NT2/D1 (cell line): ENCODE measurements around the gene ZMYND11.
A peak's percentile ranks its signal among the peaks of the same experiment; 100 is the strongest.

Source experiments
- DNase-seq: peaks from one replicate; pipeline ENCODE4 v3.0.0-alpha.2; 2011; ENCODE audit warnings: low read depth, low spot score
- H3K27me3 ChIP-seq: 2 replicates; pipeline ENCODE4 v1.6.0; 2011; ENCODE audit warnings: mild to moderate bottlenecking; ENCODE audit not compliant: insufficient read length, insufficient read depth
- H3K36me3 ChIP-seq: 2 replicates; pipeline ENCODE4 v1.6.1; 2011; ENCODE audit warnings: mild to moderate bottlenecking, low read length, mixed read lengths; ENCODE audit not compliant: insufficient read depth, insufficient read length
- H3K4me1 ChIP-seq: 2 replicates; pipeline ENCODE4 v1.5.1; 2011; ENCODE audit not compliant: insufficient read depth, insufficient read length
- H3K4me3 ChIP-seq: 2 replicates; pipeline ENCODE4 v1.5.1; 2011; ENCODE audit warnings: low read depth; ENCODE audit not compliant: insufficient read length
- H3K9ac ChIP-seq: 2 replicates; pipeline ENCODE4 v1.6.0; 2011; ENCODE audit warnings: low read depth; ENCODE audit not compliant: insufficient read length
- H3K9me3 ChIP-seq: 2 replicates; pipeline ENCODE4 v1.5.1; 2011; ENCODE audit warnings: mild to moderate bottlenecking, low read length; ENCODE audit not compliant: insufficient read depth
- SUZ12 ChIP-seq: IDR thresholded peaks from 2 replicates; pipeline ENCODE4 v1.6.1; 2011; ENCODE audit not compliant: insufficient read length, insufficient read depth; ENCODE audit errors: extremely low read depth
- YY1 ChIP-seq: IDR thresholded peaks from 2 replicates; pipeline ENCODE4 v1.6.1; 2011; ENCODE audit not compliant: insufficient read length, insufficient read depth
- ZNF274 ChIP-seq: IDR thresholded peaks from 2 replicates; pipeline ENCODE4 v1.6.1; 2011; ENCODE audit warnings: mild to moderate bottlenecking, low read depth, low read length

Gene ZMYND11

DNA sequence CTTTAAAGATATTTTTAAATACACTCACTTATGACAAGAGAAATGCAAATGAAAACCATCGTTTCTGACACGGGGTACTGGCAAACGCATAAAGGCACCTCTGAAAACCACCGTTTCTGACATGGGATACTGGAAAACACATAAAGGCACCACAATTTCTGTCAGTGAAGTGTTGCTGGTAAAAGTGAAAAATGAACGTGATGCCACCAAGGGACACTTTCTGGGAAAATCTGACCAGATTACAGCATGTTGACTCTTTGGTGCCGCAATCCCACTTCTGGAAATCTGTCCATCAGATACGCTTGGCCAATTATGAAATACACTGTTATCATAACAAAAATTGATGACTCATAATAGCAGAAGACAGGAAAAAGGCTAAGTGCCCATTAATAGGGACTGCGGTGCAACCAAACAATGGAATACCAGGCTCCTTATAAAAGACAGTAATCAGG, 131.7 kb downstream of the ZMYND11 start:
- TF ChIP-seq SUZ12 = no peak
- no peak for TF ChIP-seq YY1
- no peak for TF ChIP-seq ZNF274
- no peak for DNase-seq
- Histone ChIP-seq H3K36me3 (no peaks in the 10 kb centered on the region), H3K9me3 (no peaks in the 10 kb centered on the region), H3K4me1 (peaks cover 2% of the 10 kb centered on the region), H3K9ac (no peak overlapping the region), H3K4me3 (no peak overlapping the region), H3K27me3 (no peaks in the 10 kb centered on the region)

DNA sequence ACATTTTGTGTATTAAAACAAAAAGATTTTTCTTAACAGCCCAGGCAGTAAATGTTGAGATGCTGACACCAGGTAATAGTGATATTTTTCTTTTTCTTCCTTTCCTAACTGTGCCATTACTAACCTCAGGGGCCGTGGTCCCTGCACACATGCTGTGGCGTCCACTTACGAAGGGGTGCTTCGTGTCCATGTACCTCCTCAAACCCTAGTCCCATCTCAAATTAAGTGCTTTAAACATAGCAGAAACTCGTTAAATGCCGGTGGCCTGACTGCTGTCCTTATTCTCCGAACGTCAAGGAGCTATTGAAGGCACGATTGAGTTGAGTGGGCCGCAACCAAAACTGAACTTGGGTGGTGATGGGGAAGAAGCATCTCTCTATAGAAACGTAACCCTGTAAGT, 132.4 kb downstream of the ZMYND11 start:
- Histone ChIP-seq H3K9me3 (no peaks in the 10 kb centered on the region), H3K36me3 (no peaks in the 10 kb centered on the region), H3K4me1 (peaks cover 2% of the 10 kb centered on the region), H3K27me3 (no peaks in the 10 kb centered on the region), H3K9ac (no peak overlapping the region), H3K4me3 (no peak overlapping the region)
- no peak for DNase-seq
- TF ChIP-seq ZNF274 (no peak), YY1 (no peak), SUZ12 (no peak)

DNA sequence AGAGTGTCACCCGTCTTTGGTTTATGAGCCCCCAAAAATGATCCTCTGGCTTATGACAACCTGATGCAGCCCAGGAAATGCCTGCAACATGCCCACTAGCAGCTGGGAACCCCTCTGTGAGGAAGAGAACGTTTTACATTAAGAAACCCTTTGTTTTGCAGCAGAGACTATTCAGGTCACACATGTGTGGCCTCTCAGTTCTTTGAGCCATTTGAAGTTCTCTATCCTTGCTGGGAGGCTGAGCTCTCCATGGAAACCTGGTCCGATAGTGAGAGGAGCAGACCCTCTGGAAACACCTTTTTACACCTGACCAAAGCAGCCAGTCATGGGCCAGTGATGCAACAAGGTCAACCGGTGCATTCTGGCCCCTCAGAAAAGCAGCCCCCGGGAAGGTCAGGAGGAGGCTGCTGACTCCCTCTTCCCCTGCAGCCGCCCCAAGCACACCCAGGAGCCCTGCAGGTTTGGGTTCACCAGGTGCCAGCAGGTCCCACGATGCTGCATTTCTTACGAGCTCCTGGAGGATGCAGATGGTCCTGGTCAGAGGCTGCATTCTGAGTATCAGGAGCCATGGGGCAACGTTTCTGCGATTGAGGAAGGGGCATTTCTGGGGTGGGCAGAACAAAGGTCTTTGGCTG, 134.3 kb downstream of the ZMYND11 start:
- Histone ChIP-seq H3K9me3 (no peaks in the 10 kb centered on the region), H3K9ac (no peak overlapping the region), H3K27me3 (no peaks in the 10 kb centered on the region), H3K4me1 (peaks cover 2% of the 10 kb centered on the region), H3K36me3 (no peaks in the 10 kb centered on the region), H3K4me3 (no peak overlapping the region)
- peak; percentile 23 for DNase-seq
- no peak for TF ChIP-seq SUZ12
- TF ChIP-seq YY1 = no peak
- no peak for TF ChIP-seq ZNF274

DNA sequence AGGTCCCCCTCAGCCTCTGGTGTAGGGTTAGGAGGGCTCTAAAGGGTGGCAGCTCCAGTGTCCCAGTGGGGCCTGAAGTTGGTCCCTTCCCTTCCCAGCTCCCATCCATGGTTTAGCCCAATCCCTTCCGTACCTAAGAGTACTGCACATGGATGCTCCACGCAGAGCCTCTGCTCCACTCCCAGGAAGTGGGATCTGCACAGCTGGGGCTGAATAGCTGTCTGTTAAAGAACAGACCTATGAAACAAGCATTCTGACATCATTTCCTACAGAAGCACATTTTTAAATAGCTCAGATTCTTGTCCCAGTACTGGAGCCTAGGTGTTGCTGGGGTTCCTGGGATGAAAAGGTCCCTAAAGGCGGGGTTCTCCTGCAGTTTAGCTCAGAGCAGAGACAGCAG, 135.9 kb downstream of the ZMYND11 start:
- no peak for TF ChIP-seq ZNF274
- no peak for TF ChIP-seq YY1
- no peak for TF ChIP-seq SUZ12
- no peak overlapping the region for H3K9ac ChIP-seq
- H3K4me1 ChIP-seq = peaks cover 2% of the 10 kb centered on the region
- H3K36me3 ChIP-seq = no peaks in the 10 kb centered on the region
- no peaks in the 10 kb centered on the region for H3K9me3 ChIP-seq
- H3K27me3 ChIP-seq = no peaks in the 10 kb centered on the region
- H3K4me3 ChIP-seq = no peak overlapping the region
- no peak for DNase-seq

DNA sequence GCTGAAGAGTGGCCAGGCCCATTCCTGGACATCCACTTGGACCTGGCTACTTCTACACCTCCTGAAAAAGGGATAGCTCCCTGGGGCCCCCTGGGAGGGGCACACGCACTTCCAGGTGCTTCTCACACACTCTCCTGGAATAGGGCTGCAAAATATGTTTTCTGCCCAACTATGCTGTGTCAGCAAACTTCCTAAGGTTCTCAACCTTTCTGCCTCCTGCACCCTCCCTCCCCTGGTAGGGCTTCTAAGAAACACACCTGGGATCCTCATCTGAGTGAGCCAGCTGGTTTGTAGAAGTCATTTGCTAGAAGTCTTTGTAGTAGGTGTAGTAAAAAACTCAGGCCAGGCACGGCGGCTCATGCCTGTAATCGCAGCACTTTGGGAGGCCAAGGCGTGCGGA, 136.5 kb downstream of the ZMYND11 start:
- Histone ChIP-seq H3K36me3 (no peaks in the 10 kb centered on the region), H3K27me3 (no peaks in the 10 kb centered on the region), H3K9me3 (no peaks in the 10 kb centered on the region), H3K4me3 (no peak overlapping the region), H3K4me1 (peaks cover 2% of the 10 kb centered on the region), H3K9ac (no peak overlapping the region)
- no peak for DNase-seq
- TF ChIP-seq SUZ12 (no peak), YY1 (no peak), ZNF274 (no peak)

DNA sequence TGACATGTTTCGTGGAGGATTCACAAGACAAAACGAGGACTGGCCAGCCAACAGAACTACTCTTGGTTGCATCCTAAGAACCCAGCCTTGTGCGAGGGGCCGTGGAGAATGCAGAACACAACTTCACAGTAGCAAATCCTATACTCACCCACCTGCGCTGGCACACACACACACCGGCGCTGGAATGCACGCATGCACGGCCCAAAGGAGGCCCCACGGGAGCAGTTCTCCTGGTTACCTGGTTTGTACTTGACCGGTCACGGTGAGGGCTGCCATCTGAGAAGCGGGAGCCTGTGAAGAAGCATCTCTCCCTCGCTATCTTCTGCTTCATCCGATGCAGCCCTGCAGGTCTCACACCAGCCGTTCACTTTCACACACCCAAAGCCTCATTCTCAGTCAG, 137.8 kb downstream of the ZMYND11 start:
- Histone ChIP-seq H3K36me3 (peaks cover 11% of the 10 kb centered on the region), H3K4me3 (no peak overlapping the region), H3K9me3 (no peaks in the 10 kb centered on the region), H3K27me3 (no peaks in the 10 kb centered on the region), H3K4me1 (peaks cover 2% of the 10 kb centered on the region), H3K9ac (no peak overlapping the region)
- TF ChIP-seq SUZ12 = no peak
- no peak for TF ChIP-seq ZNF274
- no peak for TF ChIP-seq YY1
- no peak for DNase-seq

DNA sequence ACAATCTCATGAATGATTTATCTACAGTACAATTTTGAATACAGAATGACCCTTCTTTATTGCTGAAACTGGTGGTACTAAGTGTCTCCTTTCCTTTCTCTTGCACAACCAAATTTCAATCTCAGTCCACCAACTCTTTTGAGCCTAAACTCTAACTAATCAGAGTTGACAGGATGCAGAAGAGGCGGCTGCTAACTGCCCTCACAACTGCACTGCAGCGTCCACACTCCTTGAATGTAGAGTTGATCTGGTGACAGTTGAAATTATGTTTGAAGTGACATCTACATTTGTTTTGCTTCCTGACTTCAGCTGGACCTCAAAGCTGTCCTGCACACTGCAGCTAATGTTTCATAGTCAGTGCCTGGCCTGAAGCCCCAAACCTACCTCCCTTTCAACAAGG, 139.6 kb downstream of the ZMYND11 start:
- Histone ChIP-seq H3K27me3 (no peaks in the 10 kb centered on the region), H3K4me1 (no peaks in the 10 kb centered on the region), H3K9me3 (no peaks in the 10 kb centered on the region), H3K9ac (no peak overlapping the region), H3K36me3 (peaks cover 12% of the 10 kb centered on the region), H3K4me3 (no peak overlapping the region)
- DNase-seq = no peak
- TF ChIP-seq ZNF274 (no peak), SUZ12 (no peak), YY1 (no peak)

DNA sequence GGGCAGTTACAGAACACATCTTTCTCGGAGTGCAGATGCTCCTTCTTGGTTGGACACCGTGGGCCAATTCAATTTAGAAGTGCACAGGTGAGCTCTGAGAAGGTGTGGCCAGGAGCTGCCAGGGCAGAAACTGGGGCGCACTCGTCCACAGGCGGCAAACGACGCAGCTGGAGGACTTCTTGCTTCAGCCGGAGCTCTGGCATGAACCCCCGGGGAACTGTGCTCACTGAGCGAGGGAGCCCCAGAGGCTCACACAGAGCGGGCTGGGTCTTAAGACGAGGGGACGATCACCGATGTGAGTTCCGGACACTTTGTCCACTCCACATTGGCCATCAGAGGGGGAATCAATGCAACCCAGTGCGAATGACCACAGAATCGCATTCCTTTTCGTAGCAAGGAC, 140.4 kb downstream of the ZMYND11 start:
- Histone ChIP-seq H3K9me3 (no peaks in the 10 kb centered on the region), H3K36me3 (peaks cover 17% of the 10 kb centered on the region), H3K27me3 (no peaks in the 10 kb centered on the region), H3K4me1 (no peaks in the 10 kb centered on the region), H3K4me3 (no peak overlapping the region), H3K9ac (no peak overlapping the region)
- TF ChIP-seq ZNF274 = no peak
- TF ChIP-seq SUZ12 = no peak
- no peak for TF ChIP-seq YY1
- DNase-seq = no peak
